SJSA1 (cell line): ENCODE measurements around the gene RIPK4. TPM values are rescaled to one million over a fixed set of nuclear protein-coding genes. Genes with fewer than 3 reads are reported as not detected.
"Not testable (repeated sequence)": the region's sequence is repeated elsewhere in the genome, so short reads cannot be mapped to it uniquely, and the experiment has no call there.

Experiments
- DNase-seq, 2 experiments: peaks; one replicate each; pipeline ENCODE4 v3.0.0-alpha.2; 2015 to 2020; ENCODE audit warnings: low spot score in 2 of 2, low read depth in 1 of 2
- H3K27ac ChIP-seq: fragments of 250-450 bp; sonication (Bioruptor Pico); 2 replicates; pipeline ENCODE4 v1.5.1; 2020; ENCODE audit warnings: mild to moderate bottlenecking, moderate library complexity
- H3K27me3 ChIP-seq: fragments of 250-450 bp; sonication (Bioruptor Pico); replicated peaks from 2 replicates; pipeline ENCODE4 v1.5.1; 2020; ENCODE audit warnings: mild to moderate bottlenecking, moderate library complexity
- H3K36me3 ChIP-seq: fragments of 250-450 bp; sonication (Bioruptor Pico); 2 replicates; pipeline ENCODE4 v1.5.1; 2020; ENCODE audit warnings: mild to moderate bottlenecking
- H3K4me1 ChIP-seq: fragments of 250-450 bp; sonication (Bioruptor Pico); replicated peaks from 2 replicates; pipeline ENCODE4 v1.6.1; 2021; ENCODE audit warnings: mild to moderate bottlenecking
- H3K4me3 ChIP-seq: fragments of 250-450 bp; sonication (Bioruptor Pico); 2 replicates; pipeline ENCODE4 v1.5.1; 2020; ENCODE audit warnings: mild to moderate bottlenecking
- H3K9me3 ChIP-seq: fragments of 250-450 bp; sonication (Bioruptor Pico); replicated peaks from 2 replicates; pipeline ENCODE4 v1.5.1; 2020; ENCODE audit warnings: mild to moderate bottlenecking
- total RNA-seq: library from RNA; depleted of rRNA; stranded (reverse); fragments of >200 nt; shearing (Covaris generic); gene quantifications from 2 replicates; pipeline ENCODE4 v1.2.3, GENCODE V29; 2014; rRNA removed

RIPK4 gene
- total RNA-seq, 1 experiment from 2014 or later: 0.47 TPM

GRCh38 chr21:41695513-41695912 is 71.3 kb downstream of the RIPK4 start:
- Histone ChIP-seq H3K27me3 (peaks cover 4% of the 10 kb centered on the region), H3K36me3 (no peaks in the 10 kb centered on the region), H3K4me3 (no peak overlapping the region), H3K9me3 (no peaks in the 10 kb centered on the region), H3K4me1 (no peaks in the 10 kb centered on the region), H3K27ac (no peak overlapping the region)
- DNase-seq: no peak

GRCh38 chr21:41694042-41694441 is 72.8 kb downstream of the RIPK4 start:
- H3K9me3 ChIP-seq, H3K27me3 ChIP-seq, H3K4me3 ChIP-seq, H3K36me3 ChIP-seq, H3K4me1 ChIP-seq, H3K27ac ChIP-seq, DNase-seq: not testable (repeated sequence)

DNA sequence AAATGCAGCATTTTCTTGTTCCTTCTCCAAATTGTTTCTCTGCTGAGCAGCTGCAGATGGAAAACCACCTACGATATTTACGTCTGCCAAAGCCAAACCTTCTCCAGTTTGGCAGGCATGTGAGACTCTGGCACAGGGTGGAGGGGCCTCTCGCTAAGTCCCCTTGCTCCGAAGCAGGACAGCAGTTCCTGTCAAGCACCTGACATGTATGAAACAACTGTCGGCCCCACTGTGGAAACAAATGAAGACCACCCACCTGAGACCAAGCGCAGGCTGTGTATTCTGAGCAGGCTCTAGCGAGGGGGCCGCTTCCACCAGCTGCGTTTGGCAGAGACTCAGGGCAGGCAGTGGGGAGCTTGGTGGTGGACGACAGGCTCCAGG is 74.7 kb downstream of the RIPK4 start:
- no peak overlapping the region for H3K4me3 ChIP-seq
- no peak for DNase-seq
- peaks cover 7% of the 10 kb centered on the region for H3K27me3 ChIP-seq
- H3K9me3 ChIP-seq: no peaks in the 10 kb centered on the region
- no peak overlapping the region for H3K27ac ChIP-seq
- H3K4me1 ChIP-seq: no peaks in the 10 kb centered on the region
- H3K36me3 ChIP-seq: no peaks in the 10 kb centered on the region

DNA sequence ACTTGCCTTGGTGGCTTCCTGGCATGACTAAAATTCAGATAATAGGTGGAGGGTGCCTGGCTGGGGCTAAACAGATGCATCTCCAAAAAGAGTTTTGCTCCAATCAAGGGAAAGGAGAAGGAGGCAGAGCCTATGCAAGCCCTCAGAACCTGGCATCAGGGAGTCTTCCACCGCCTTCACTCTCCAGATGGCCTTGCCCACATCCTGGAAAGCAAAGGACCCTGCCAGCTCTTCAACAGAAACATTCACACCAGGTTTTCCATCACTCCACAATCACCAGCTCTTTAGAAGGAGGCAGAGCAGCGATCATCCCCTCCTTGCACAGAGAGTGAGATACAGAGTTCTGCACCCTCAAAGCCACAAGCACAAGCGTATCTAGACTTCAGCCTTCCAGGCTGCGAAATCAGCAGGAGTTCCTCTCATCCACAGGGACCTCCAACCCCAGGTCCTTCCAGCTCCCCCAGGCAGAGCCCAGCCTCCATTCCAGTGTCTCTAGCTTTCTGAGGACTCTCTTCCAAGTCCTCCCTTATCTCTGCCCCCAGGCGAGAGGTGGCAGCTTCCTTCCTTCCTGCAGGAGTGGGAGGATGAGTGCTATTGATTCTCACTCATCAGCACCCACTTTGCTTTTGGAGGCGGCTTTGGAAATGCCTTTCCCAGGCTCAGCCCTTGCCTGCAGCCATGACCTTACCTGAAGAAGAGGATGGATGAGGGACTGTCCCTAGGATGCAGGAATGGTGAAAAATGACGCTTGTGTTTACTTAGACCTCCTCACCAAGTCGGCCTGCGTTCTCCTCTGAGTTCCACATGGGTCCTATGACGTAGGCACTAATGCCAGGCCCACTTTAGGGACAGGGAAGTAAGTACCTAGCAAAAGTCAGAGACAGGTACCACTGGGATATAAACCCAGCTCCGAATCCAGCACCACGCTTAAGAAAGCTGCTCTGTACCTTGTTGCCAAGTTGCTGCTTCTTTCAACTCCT is 75.4 kb downstream of the RIPK4 start:
- H3K4me3 ChIP-seq: no peak overlapping the region
- no peaks in the 10 kb centered on the region for H3K36me3 ChIP-seq
- no peak for DNase-seq
- no peaks in the 10 kb centered on the region for H3K4me1 ChIP-seq
- H3K27me3 ChIP-seq: peaks cover 7% of the 10 kb centered on the region
- H3K27ac ChIP-seq: no peak overlapping the region
- H3K9me3 ChIP-seq: no peaks in the 10 kb centered on the region

Other genes starting within 250 kb of the RIPK4 start
- 2.2 and 5.1 TPM in 2 replicates for gene PRDM15, start 112.3 kb upstream of the RIPK4 start, total RNA-seq
- 9.3 and 17.1 TPM in 2 replicates for gene C2CD2, start 187.0 kb upstream of the RIPK4 start, total RNA-seq
- 7.1 and 11.4 TPM in 2 replicates for gene ZBTB21, start 243.3 kb upstream of the RIPK4 start, total RNA-seq